ENCODE results near the gene FSTL4. TPM values are rescaled to one million over a fixed set of nuclear protein-coding genes. Genes with fewer than 3 reads are reported as not detected.

FSTL4 gene
- total RNA-seq, 1 experiment from 2014 or later: not detected

GRCh38 chr5:133307275-133307674 is 305.1 kb downstream of the FSTL4 start:
- H3K4me1 Mint-ChIP-seq (ENCODE audit: low read depth, unreplicated experiment): no peaks in the 10 kb centered on the region
- H3K27ac Mint-ChIP-seq (ENCODE audit: unreplicated experiment): no peak overlapping the region
- no TSS peak for BruUV-seq (replicated peaks)
- H3K4me3 Mint-ChIP-seq (ENCODE audit: low read depth, unreplicated experiment): no peak overlapping the region
- H3K36me3 Mint-ChIP-seq (ENCODE audit: insufficient read depth, unreplicated experiment): no peaks in the 10 kb centered on the region
- DNase-seq: no peak
- TF ChIP-seq CTCF (IDR thresholded peaks at IDR 0.05; ENCODE audit: unreplicated experiment): no peak
- intact Hi-C loops (cut with micrococcal nuclease; ENCODE audit: unreplicated experiment): no loop called here
- H3K9me3 Mint-ChIP-seq (ENCODE audit: low read depth, unreplicated experiment): no peaks in the 10 kb centered on the region
- peaks cover 93% of the 10 kb centered on the region for H3K27me3 Mint-ChIP-seq (ENCODE audit: unreplicated experiment)
- CTCF ChIA-PET: no interaction called here

GRCh38 chr5:133304707-133305216 is 307.6 kb downstream of the FSTL4 start:
- no peak for DNase-seq
- CTCF ChIA-PET: interaction anchor here (0.8 to 0.9 kb wide), 2 partner anchors 12 to 778 kb away, joined by 3 read pairs; no protein-coding TSS in a partner anchor
- BruUV-seq (replicated peaks): no TSS peak
- Mint-ChIP-seq H3K27me3 (ENCODE audit: unreplicated experiment) (peaks cover 90% of the 10 kb centered on the region), H3K27ac (ENCODE audit: unreplicated experiment) (no peak overlapping the region), H3K4me3 (ENCODE audit: low read depth, unreplicated experiment) (no peak overlapping the region), H3K4me1 (ENCODE audit: low read depth, unreplicated experiment) (no peaks in the 10 kb centered on the region), H3K9me3 (ENCODE audit: low read depth, unreplicated experiment) (no peaks in the 10 kb centered on the region), H3K36me3 (ENCODE audit: insufficient read depth, unreplicated experiment) (no peaks in the 10 kb centered on the region)
- intact Hi-C loops (cut with micrococcal nuclease; ENCODE audit: unreplicated experiment): no loop called here
- no peak for TF ChIP-seq CTCF (IDR thresholded peaks at IDR 0.05; ENCODE audit: unreplicated experiment)

GRCh38 chr5:133304178-133304577 is 308.2 kb downstream of the FSTL4 start:
- no peak for TF ChIP-seq CTCF (IDR thresholded peaks at IDR 0.05; ENCODE audit: unreplicated experiment)
- no peak overlapping the region for H3K4me3 Mint-ChIP-seq (ENCODE audit: low read depth, unreplicated experiment)
- H3K36me3 Mint-ChIP-seq (ENCODE audit: insufficient read depth, unreplicated experiment): no peaks in the 10 kb centered on the region
- H3K27ac Mint-ChIP-seq (ENCODE audit: unreplicated experiment): no peak overlapping the region
- CTCF ChIA-PET: interaction anchor here (0.9 to 1.4 kb wide), 2 partner anchors 11 to 12 kb away, joined by 3 to 4 read pairs; no protein-coding TSS in a partner anchor
- no peaks in the 10 kb centered on the region for H3K9me3 Mint-ChIP-seq (ENCODE audit: low read depth, unreplicated experiment)
- no TSS peak for BruUV-seq (replicated peaks)
- H3K4me1 Mint-ChIP-seq (ENCODE audit: low read depth, unreplicated experiment): no peaks in the 10 kb centered on the region
- peaks cover 85% of the 10 kb centered on the region for H3K27me3 Mint-ChIP-seq (ENCODE audit: unreplicated experiment)
- intact Hi-C loops (cut with micrococcal nuclease; ENCODE audit: unreplicated experiment): no loop called here
- DNase-seq: no peak

- Mint-ChIP-seq H3K4me1 (ENCODE audit: low read depth, unreplicated experiment) (no peaks in the 10 kb centered on the region), H3K36me3 (ENCODE audit: insufficient read depth, unreplicated experiment) (no peaks in the 10 kb centered on the region), H3K9me3 (ENCODE audit: low read depth, unreplicated experiment) (no peaks in the 10 kb centered on the region), H3K27ac (ENCODE audit: unreplicated experiment) (no peak overlapping the region), H3K27me3 (ENCODE audit: unreplicated experiment) (peaks cover 76% of the 10 kb centered on the region), H3K4me3 (ENCODE audit: low read depth, unreplicated experiment) (no peak overlapping the region)
- BruUV-seq (replicated peaks): no TSS peak
- DNase-seq: no peak
- CTCF ChIA-PET: interaction anchor here (0.6 to 1.4 kb wide), 2 partner anchors 13 to 635 kb away, joined by 3 to 4 read pairs; no protein-coding TSS in a partner anchor
- no peak for TF ChIP-seq CTCF (IDR thresholded peaks at IDR 0.05; ENCODE audit: unreplicated experiment)
- intact Hi-C loops (cut with micrococcal nuclease; ENCODE audit: unreplicated experiment): no loop called here
These were observed 309.0 kb downstream of the FSTL4 start for GRCh38 chr5:133303298-133303697.
